Caco-2 (cell line): ENCODE measurements around the gene SSC4D. TPM values are rescaled to one million over a fixed set of nuclear protein-coding genes. Genes with fewer than 3 reads are reported as not detected.

Experiments used
- BruUV-seq: library from RNA; stranded (reverse); fragments of 400-500 nt; replicated peaks from 2 replicates; lab custom pipeline; 2021; lab: Mats Ljungman, UMichigan
- CTCF ChIA-PET: fragments of 300-600 bp; sonication (Branson Sonifier 250); formaldehyde crosslinking; loops from one replicate; lab custom pipeline; 2022; ENCODE audit warnings: antibody characterized with exemption; lab: Charles Lee
- POLR2A ChIA-PET: fragments of 300-600 bp; sonication (Branson Sonifier 250); formaldehyde crosslinking; loops from one replicate; lab custom pipeline; 2022; ENCODE audit warnings: antibody characterized with exemption; lab: Charles Lee
- DNase-seq, 2 experiments: peaks; one replicate each; pipeline versions ENCODE4 v3.0.0 to v3.0.0-alpha.2; 2020 to 2022
- H3K27me3 ChIP-seq: replicated peaks from 2 replicates; pipeline ENCODE4 v1.6.0; 2011; ENCODE audit warnings: low read length; ENCODE audit not compliant: control insufficient read depth, insufficient read depth
- H3K36me3 ChIP-seq: 2 replicates; pipeline ENCODE4 v1.5.1; 2011; ENCODE audit warnings: low read length; ENCODE audit not compliant: control insufficient read depth, insufficient read depth
- H3K4me1 ChIP-seq: fragments of 250-450 bp; sonication (Bioruptor Pico); 2 replicates; pipeline ENCODE4 v1.5.1; 2020; ENCODE audit warnings: mild to moderate bottlenecking
- H3K4me3 ChIP-seq: 2 replicates; pipeline ENCODE4 v1.5.1; 2011; ENCODE audit warnings: low read depth, mild to moderate bottlenecking, control low read depth, low read length
- H3K9me3 ChIP-seq: fragments of 250-450 bp; sonication (Bioruptor Pico); 2 replicates; pipeline ENCODE4 v1.5.1; 2020; ENCODE audit warnings: mild to moderate bottlenecking, moderate library complexity
- H3K27ac Mint-ChIP-seq: one replicate; pipeline ENCODE4 v1.8.0; 2022; ENCODE audit warnings: mixed read lengths; ENCODE audit not compliant: unreplicated experiment
- H3K27me3 Mint-ChIP-seq: one replicate; pipeline ENCODE4 v1.8.0; 2022; ENCODE audit warnings: mixed read lengths; ENCODE audit not compliant: insufficient read depth, unreplicated experiment
- H3K36me3 Mint-ChIP-seq: one replicate; pipeline ENCODE4 v1.8.0; 2022; ENCODE audit warnings: mild to moderate bottlenecking, mixed read lengths; ENCODE audit not compliant: insufficient read depth, unreplicated experiment
- H3K4me1 Mint-ChIP-seq: one replicate; pipeline ENCODE4 v1.8.0; 2022; ENCODE audit warnings: low read depth, mixed read lengths; ENCODE audit not compliant: unreplicated experiment
- H3K4me3 Mint-ChIP-seq: one replicate; pipeline ENCODE4 v1.8.0; 2022; ENCODE audit warnings: mild to moderate bottlenecking, moderate library complexity, mixed read lengths; ENCODE audit not compliant: unreplicated experiment
- H3K9me3 Mint-ChIP-seq: one replicate; pipeline ENCODE4 v1.8.0; 2022; ENCODE audit warnings: mixed read lengths; ENCODE audit not compliant: unreplicated experiment
- intact Hi-C: fragments of 100-400 bp; cut with micrococcal nuclease; formaldehyde crosslinking; loops from one replicate; pipeline ENCODE4 v1.10.0; 2022; ENCODE audit not compliant: unreplicated experiment
- total RNA-seq: library from RNA; stranded (reverse); gene quantifications from 2 replicates; pipeline ENCODE4 v1.2.3, GENCODE V29; 2022
- TF ChIP-seq, protein P1 (sequence below), 2 experiments: fragments of 200-600 bp in 1 of 2; IDR thresholded peaks; 1 replicate in 1 of 2; 2 replicates in 1 of 2; pipeline versions ENCODE4 v1.5.1 to v1.8.0; 2011 to 2022; ENCODE audit warnings: antibody characterized with exemption in 1 of 2, control low read depth in 1 of 2, inconsistent platforms in 1 of 2, low read depth in 1 of 2, low read length in 1 of 2, mild to moderate bottlenecking in 1 of 2, moderate library complexity in 1 of 2; ENCODE audit not compliant: insufficient read depth in 1 of 2, severe bottlenecking in 1 of 2, unreplicated experiment in 1 of 2

The SSC4D gene
- total RNA-seq, 1 experiment from 2014 or later: 1.6 TPM

DNA sequence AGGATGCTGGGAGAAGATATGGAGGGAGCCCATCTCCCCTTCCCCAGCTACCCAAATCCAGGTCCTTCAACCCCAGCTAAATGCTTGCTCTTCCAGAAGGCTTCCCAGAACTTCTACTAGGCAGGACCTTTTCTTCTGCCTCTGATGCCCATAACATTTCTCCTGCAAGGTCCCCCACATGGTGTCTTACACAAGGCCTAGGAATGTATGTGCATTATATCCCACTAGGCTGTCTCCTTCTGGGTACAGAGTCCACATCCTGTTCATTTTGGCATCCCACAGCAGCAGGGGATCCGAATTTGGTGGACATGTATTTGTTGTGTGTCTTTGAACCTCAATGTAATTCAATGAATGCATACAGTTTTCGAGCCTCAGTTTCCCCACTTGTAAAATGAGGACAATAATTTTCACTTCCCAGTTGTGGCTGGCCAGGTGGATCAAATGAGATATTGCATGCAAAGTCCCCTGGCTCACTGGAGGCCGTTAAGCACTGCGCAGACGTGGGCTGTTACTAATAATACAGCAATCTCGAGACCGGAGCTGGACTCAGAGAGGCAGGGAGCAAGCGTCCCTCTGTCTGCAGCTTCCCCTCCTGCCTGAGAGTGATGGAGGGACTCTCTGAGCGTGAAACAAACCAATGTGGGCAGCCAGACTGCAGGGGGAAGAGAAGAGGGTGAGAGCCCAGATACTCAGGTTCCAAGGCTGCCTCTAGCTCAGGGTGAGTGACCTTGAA, 32.1 kb downstream of the SSC4D start:
- CTCF ChIA-PET: interaction anchor here (0.7 to 0.9 kb wide), 2 partner anchors 12 to 18 kb away, joined by 3 to 4 read pairs; partner anchors contain the start of gene YWHAG

DNA sequence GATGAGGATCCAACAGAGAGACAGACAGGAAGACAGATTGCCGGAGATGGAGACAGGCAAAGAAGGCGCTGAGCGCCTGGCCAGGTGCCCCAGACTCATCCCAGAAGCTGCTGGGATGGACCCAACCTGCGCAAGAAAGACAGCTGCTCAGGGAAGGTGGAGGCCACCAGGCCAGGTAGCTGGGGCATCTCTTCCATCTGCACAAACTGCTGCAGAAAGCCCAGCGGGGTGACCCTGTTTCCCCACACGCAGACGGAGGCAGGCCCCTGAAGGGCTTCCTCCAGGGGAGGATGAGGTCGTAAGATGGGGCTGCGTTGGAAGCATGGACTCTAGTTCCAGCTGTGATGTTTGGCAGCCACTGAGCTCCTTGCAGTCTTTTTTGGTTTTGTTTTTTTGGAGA, 34.2 kb downstream of the SSC4D start:
- peaks cover 11% of the 10 kb centered on the region for H3K4me1 Mint-ChIP-seq
- Histone ChIP-seq H3K9me3 (no peaks in the 10 kb centered on the region), H3K4me3 (no peak overlapping the region), H3K36me3 (no peaks in the 10 kb centered on the region), H3K27me3 (no peaks in the 10 kb centered on the region), H3K4me1 (peaks cover 16% of the 10 kb centered on the region)
- H3K36me3 Mint-ChIP-seq: peaks cover 9% of the 10 kb centered on the region
- POLR2A ChIA-PET: interaction anchor here (0.8 kb wide), 1 partner anchor 17 kb away, joined by 3 read pairs; no protein-coding TSS in a partner anchor
- H3K27ac Mint-ChIP-seq: no peak overlapping the region
- no peak overlapping the region for H3K4me3 Mint-ChIP-seq
- intact Hi-C loops: no loop called here
- BruUV-seq: no TSS peak
- CTCF ChIA-PET: no interaction called here
- no peak for DNase-seq
- TF ChIP-seq, protein P1, sequence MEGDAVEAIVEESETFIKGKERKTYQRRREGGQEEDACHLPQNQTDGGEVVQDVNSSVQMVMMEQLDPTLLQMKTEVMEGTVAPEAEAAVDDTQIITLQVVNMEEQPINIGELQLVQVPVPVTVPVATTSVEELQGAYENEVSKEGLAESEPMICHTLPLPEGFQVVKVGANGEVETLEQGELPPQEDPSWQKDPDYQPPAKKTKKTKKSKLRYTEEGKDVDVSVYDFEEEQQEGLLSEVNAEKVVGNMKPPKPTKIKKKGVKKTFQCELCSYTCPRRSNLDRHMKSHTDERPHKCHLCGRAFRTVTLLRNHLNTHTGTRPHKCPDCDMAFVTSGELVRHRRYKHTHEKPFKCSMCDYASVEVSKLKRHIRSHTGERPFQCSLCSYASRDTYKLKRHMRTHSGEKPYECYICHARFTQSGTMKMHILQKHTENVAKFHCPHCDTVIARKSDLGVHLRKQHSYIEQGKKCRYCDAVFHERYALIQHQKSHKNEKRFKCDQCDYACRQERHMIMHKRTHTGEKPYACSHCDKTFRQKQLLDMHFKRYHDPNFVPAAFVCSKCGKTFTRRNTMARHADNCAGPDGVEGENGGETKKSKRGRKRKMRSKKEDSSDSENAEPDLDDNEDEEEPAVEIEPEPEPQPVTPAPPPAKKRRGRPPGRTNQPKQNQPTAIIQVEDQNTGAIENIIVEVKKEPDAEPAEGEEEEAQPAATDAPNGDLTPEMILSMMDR (IDR thresholded peaks at IDR 0.05; ENCODE audit: insufficient read depth in 1 of 2, low read depth in 1 of 2, low read length in 1 of 2, severe bottlenecking in 1 of 2, unreplicated experiment in 1 of 2): no peak
- H3K27me3 Mint-ChIP-seq: no peaks in the 10 kb centered on the region
- H3K9me3 Mint-ChIP-seq: no peaks in the 10 kb centered on the region

More for the DNA sequence above, 32.1 kb downstream of the SSC4D start:
- Histone ChIP-seq H3K4me3 (no peak overlapping the region), H3K4me1 (peaks cover 25% of the 10 kb centered on the region), H3K27me3 (no peaks in the 10 kb centered on the region), H3K36me3 (no peaks in the 10 kb centered on the region), H3K9me3 (no peaks in the 10 kb centered on the region)
- Mint-ChIP-seq H3K4me3 (no peak overlapping the region), H3K9me3 (no peaks in the 10 kb centered on the region), H3K27ac (no peak overlapping the region), H3K27me3 (no peaks in the 10 kb centered on the region), H3K4me1 (peaks cover 11% of the 10 kb centered on the region), H3K36me3 (peaks cover 9% of the 10 kb centered on the region)
- POLR2A ChIA-PET: no interaction called here
- intact Hi-C loops: no loop called here
- DNase-seq: no peak
- no TSS peak for BruUV-seq
- TF ChIP-seq, protein P1 (IDR thresholded peaks at IDR 0.05; ENCODE audit: insufficient read depth in 1 of 2, low read depth in 1 of 2, low read length in 1 of 2, severe bottlenecking in 1 of 2, unreplicated experiment in 1 of 2): no peak

DNA sequence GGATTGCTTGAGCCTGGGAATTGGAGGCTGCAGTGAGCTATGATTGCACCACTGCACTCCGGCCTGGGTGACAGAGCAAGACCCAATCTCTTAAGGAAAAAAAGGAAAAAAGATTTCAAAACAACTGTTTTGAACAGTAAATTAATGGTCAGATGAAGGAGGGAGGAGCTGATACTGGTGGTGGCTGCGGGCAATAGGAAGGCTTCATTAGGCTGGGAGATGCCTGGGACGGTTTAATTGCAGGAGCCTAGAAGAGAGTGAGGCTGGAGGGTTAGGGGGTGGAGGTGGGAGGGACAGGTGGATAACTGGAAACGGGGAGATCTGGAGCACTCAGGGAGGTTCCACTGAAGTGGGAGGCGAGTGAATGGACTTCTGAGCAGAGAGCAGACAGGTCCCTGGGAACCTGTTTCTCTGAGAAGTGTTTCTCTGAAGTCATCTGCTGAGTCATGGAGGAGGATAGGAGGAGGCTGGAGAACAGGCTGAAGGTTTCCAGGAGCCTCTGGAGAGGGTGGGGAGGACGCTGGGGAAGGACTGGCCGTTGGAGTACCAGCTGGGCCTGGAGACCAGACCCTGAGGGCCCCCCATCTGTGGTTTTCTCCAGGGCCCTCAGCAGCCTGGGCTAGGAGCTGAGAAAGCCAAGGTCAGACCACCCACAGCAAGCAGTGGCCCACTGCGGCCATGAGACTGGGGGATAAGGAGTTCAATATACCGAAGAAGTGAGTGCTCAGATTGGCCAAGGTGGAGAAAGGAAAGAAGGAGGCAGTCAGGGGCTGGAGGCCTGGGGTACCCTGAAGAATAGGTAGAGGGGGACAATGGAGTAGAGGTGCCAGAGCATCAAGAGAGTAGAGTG, 36.3 kb downstream of the SSC4D start:
- peak overlapping the region; percentile 65 for H3K27ac Mint-ChIP-seq
- intact Hi-C loops: no loop called here
- Histone ChIP-seq H3K4me1 (peaks cover 12% of the 10 kb centered on the region), H3K4me3 (no peak overlapping the region), H3K36me3 (no peaks in the 10 kb centered on the region), H3K9me3 (no peaks in the 10 kb centered on the region), H3K27me3 (no peaks in the 10 kb centered on the region)
- H3K27me3 Mint-ChIP-seq: no peaks in the 10 kb centered on the region
- POLR2A ChIA-PET: interaction anchor here (0.6 kb wide), 1 partner anchor 14 kb away, joined by 3 read pairs; no protein-coding TSS in a partner anchor
- no TSS peak for BruUV-seq
- H3K4me1 Mint-ChIP-seq: peaks cover 11% of the 10 kb centered on the region
- no peak overlapping the region for H3K4me3 Mint-ChIP-seq
- CTCF ChIA-PET: no interaction called here
- H3K9me3 Mint-ChIP-seq: no peaks in the 10 kb centered on the region
- DNase-seq: no peak
- peaks cover 9% of the 10 kb centered on the region for H3K36me3 Mint-ChIP-seq
- TF ChIP-seq, protein P1 (IDR thresholded peaks at IDR 0.05; ENCODE audit: insufficient read depth in 1 of 2, low read depth in 1 of 2, low read length in 1 of 2, severe bottlenecking in 1 of 2, unreplicated experiment in 1 of 2): no peak
